Measurements from ENCODE around the gene SLC19A3. TPM values are rescaled to one million over a fixed set of nuclear protein-coding genes. Genes with fewer than 3 reads are reported as not detected.
A peak's percentile ranks its signal among the peaks of the same experiment; 100 is the strongest.
"Not testable (repeated sequence)": the region's sequence is repeated elsewhere in the genome, so short reads cannot be mapped to it uniquely, and the experiment has no call there.

The SLC19A3 gene
- total RNA-seq, 1 experiment from 2014 or later = 2.3 TPM

- Histone ChIP-seq H3K4ac (ENCODE audit: low read depth, low read length) (no peak within 1 kb of the TSS), H2AFZ (ENCODE audit: low read length) (no peak within 1 kb of the TSS), H3T11ph (ENCODE audit: low read length) (no peak within 1 kb of the TSS), H3K56ac (ENCODE audit: insufficient read length, low read depth, low read length) (no peak within 1 kb of the TSS), H3K23ac (ENCODE audit: insufficient read length, low read depth, low read length) (no peak within 1 kb of the TSS), H3K27me3 (ENCODE audit: insufficient read depth, low read length) (no peaks in the 10 kb centered on the region), H4K20me1 (ENCODE audit: control insufficient read depth, insufficient read depth, insufficient read length) (no peaks in the 10 kb centered on the region), H2BK120ac (ENCODE audit: low read depth, low read length, poor library complexity, severe bottlenecking) (no peak within 1 kb of the TSS), H2BK20ac (ENCODE audit: low read depth, low read length, poor library complexity, severe bottlenecking) (no peak within 1 kb of the TSS), H4K8ac (replicated peaks; ENCODE audit: insufficient read length, low read depth, low read length) (no peak within 1 kb of the TSS), H2BK15ac (ENCODE audit: low read depth, low read length) (no peak within 1 kb of the TSS), H3K4me1 (ENCODE audit: insufficient read depth, low read length) (no peaks in the 10 kb centered on the region), H2BK5ac (ENCODE audit: insufficient read length, low read length) (no peak within 1 kb of the TSS), H3K27ac (ENCODE audit: insufficient read length, low read depth, low read length) (no peak within 1 kb of the TSS), H3K18ac (ENCODE audit: insufficient read length, low read depth, low read length) (no peak within 1 kb of the TSS), H3K9me3 (ENCODE audit: control insufficient read depth, low read depth, low read length) (no peaks in the 10 kb centered on the region), H3K23me2 (ENCODE audit: insufficient read length, low read depth, low read length, poor library complexity, severe bottlenecking) (no peaks in the 10 kb centered on the region), H3K4me2 (ENCODE audit: insufficient read depth, insufficient read length, low read length) (no peak within 1 kb of the TSS), H2BK12ac (ENCODE audit: insufficient read length, low read depth, low read length) (no peak within 1 kb of the TSS), H4K5ac (ENCODE audit: insufficient read length, low read depth, low read length) (no peak within 1 kb of the TSS), H3K79me2 (ENCODE audit: insufficient read depth, low read length) (no peaks in the 10 kb centered on the region), H3K9ac (ENCODE audit: extremely low read depth, insufficient read length, low read length) (no peak within 1 kb of the TSS), H4K91ac (ENCODE audit: insufficient read length, low read depth, low read length) (no peak within 1 kb of the TSS), H2AK5ac (ENCODE audit: insufficient read length, low read length) (no peak within 1 kb of the TSS), H3K14ac (ENCODE audit: insufficient read depth, low read length) (no peak within 1 kb of the TSS), H3K79me1 (ENCODE audit: insufficient read depth, low read depth, low read length, poor library complexity, severe bottlenecking) (no peaks in the 10 kb centered on the region)
- no peak within 1 kb of the TSS for H3K4me3 Mint-ChIP-seq
- no peaks in the 10 kb centered on the region; the same call in 1 of the 2 replicates for H3K27me3 Mint-ChIP-seq (ENCODE audit: low read depth)
- no peak for TF ChIP-seq CTCF (conservative IDR thresholded peaks at IDR 0.05)
- WGBS (ENCODE audit: extremely low coverage, insufficient read length, low lambda C conversion rate) = no CpG with 5 or more reads among the region's 15 CpGs
- H3K4me1 Mint-ChIP-seq = no peaks in the 10 kb centered on the region
- H3K9me3 Mint-ChIP-seq = no peaks in the 10 kb centered on the region
- no peaks in the 10 kb centered on the region for H3K36me3 Mint-ChIP-seq (ENCODE audit: insufficient read depth in 1 of 3, low read depth in 3 of 3)
- DNase-seq = no peak
- H3K27ac Mint-ChIP-seq = peak within 1 kb of the TSS in 1 of 3 experiments; percentile 55; a peak in 2 of 7 replicates
Observed at GRCh38 chr2:227724394-227725039, 6.7 kb upstream of the SLC19A3 start, which contains the start of gene SCYGR6. Gene SCYGR6 (minus strand): TSS chr2:227724757. CDS start chr2:227724757, 0 bp downstream.

- H4K20me1 ChIP-seq (ENCODE audit: control insufficient read depth, insufficient read depth, insufficient read length); H3K27ac ChIP-seq (ENCODE audit: insufficient read length, low read depth, low read length); H4K91ac ChIP-seq (ENCODE audit: insufficient read length, low read depth, low read length); H2BK15ac ChIP-seq (ENCODE audit: low read depth, low read length); H3K27ac Mint-ChIP-seq; H3K79me1 ChIP-seq (ENCODE audit: insufficient read depth, low read depth, low read length, poor library complexity, severe bottlenecking); H2AK5ac ChIP-seq (ENCODE audit: insufficient read length, low read length); H3K4me3 Mint-ChIP-seq; H3K9ac ChIP-seq (ENCODE audit: extremely low read depth, insufficient read length, low read length); H3T11ph ChIP-seq (ENCODE audit: low read length); DNase-seq; H3K4ac ChIP-seq (ENCODE audit: low read depth, low read length); H4K8ac ChIP-seq (replicated peaks; ENCODE audit: insufficient read length, low read depth, low read length); H3K36me3 Mint-ChIP-seq (ENCODE audit: insufficient read depth in 1 of 3, low read depth in 3 of 3); H3K27me3 ChIP-seq (ENCODE audit: insufficient read depth, low read length); H4K5ac ChIP-seq (ENCODE audit: insufficient read length, low read depth, low read length); H3K4me1 ChIP-seq (ENCODE audit: insufficient read depth, low read length); H3K18ac ChIP-seq (ENCODE audit: insufficient read length, low read depth, low read length); H3K9me3 ChIP-seq (ENCODE audit: control insufficient read depth, low read depth, low read length); H2BK5ac ChIP-seq (ENCODE audit: insufficient read length, low read length); H3K56ac ChIP-seq (ENCODE audit: insufficient read length, low read depth, low read length); H2BK20ac ChIP-seq (ENCODE audit: low read depth, low read length, poor library complexity, severe bottlenecking); H3K4me2 ChIP-seq (ENCODE audit: insufficient read depth, insufficient read length, low read length); H3K27me3 Mint-ChIP-seq (ENCODE audit: low read depth); H3K23me2 ChIP-seq (ENCODE audit: insufficient read length, low read depth, low read length, poor library complexity, severe bottlenecking); H3K9me3 Mint-ChIP-seq; H3K14ac ChIP-seq (ENCODE audit: insufficient read depth, low read length); H3K79me2 ChIP-seq (ENCODE audit: insufficient read depth, low read length); H3K4me1 Mint-ChIP-seq; H3K23ac ChIP-seq (ENCODE audit: insufficient read length, low read depth, low read length); H2BK12ac ChIP-seq (ENCODE audit: insufficient read length, low read depth, low read length); H2AFZ ChIP-seq (ENCODE audit: low read length); H2BK120ac ChIP-seq (ENCODE audit: low read depth, low read length, poor library complexity, severe bottlenecking): not testable (repeated sequence)
- no CpG with 5 or more reads among the region's 7 CpGs for WGBS (ENCODE audit: extremely low coverage, insufficient read length, low lambda C conversion rate)
Observed at GRCh38 chr2:227722821-227723220, 5.0 kb upstream of the SLC19A3 start.

Measured in H9 (cell line).